ENCODE results near the gene TBC1D30. TPM values are rescaled to one million over a fixed set of nuclear protein-coding genes. Genes with fewer than 3 reads are reported as not detected.

TBC1D30 gene
- total RNA-seq, 1 experiment from 2014 or later, result 10.8 TPM

DNA sequence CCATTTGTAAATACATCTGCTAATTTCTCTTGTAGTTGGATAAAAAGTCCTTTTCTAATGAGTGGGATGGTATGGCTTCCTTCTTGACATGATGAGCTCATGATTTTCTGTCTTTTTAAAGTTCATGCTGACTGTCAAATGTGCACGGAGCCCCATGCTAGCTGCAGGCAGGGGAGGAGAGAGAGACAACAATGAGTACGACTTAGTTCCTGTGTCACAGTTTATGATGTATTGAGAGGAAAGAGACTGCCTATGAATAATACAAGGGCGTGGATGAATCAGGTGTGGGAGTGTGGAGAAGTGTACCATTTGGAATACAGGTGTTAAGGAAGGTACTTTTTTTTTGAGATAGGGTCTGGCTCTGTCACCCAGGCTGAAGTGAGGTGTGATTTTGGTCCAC is 10.7 kb upstream of the TBC1D30 start:
- H3K27ac Mint-ChIP-seq (ENCODE audit: unreplicated experiment), result no peak overlapping the region
- POLR2A ChIA-PET, result no interaction called here

DNA sequence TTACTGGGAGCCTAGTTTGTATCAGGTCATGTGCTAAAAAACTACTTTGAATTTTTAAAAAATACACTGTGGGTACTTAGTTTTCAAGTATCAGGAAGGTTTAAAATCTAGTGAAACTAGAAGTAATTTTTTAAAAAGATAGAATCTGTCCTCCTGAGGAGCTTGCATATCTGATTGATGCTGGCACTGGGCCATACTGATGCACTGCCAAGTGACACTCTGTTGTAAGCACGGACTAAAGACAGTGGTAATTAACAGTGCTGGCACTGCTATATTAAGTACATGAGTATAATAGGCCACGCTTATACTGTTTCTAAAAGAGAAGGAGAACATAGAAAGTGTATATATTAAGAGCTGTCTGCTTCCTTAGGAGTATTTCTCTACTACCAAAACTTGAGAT is 10.0 kb upstream of the TBC1D30 start:
- DNase-seq, result no peak
- POLR2A ChIA-PET, result no interaction called here
- Histone ChIP-seq H3K4me1 (peaks cover 42% of the 10 kb centered on the region), H3K9me3 (no peaks in the 10 kb centered on the region), H3K4me3 (ENCODE audit: low read depth, low read length) (no peak overlapping the region), H3K36me3 (ENCODE audit: control insufficient read depth, insufficient read depth, low read length) (no peaks in the 10 kb centered on the region), H3K27me3 (replicated peaks; ENCODE audit: control insufficient read depth, insufficient read depth, low read length) (no peaks in the 10 kb centered on the region)
- BruUV-seq (replicated peaks), result no TSS peak
- CTCF ChIA-PET, result no interaction called here
- no peaks in the 10 kb centered on the region for H3K9me3 Mint-ChIP-seq (ENCODE audit: unreplicated experiment)
- peaks cover 19% of the 10 kb centered on the region for H3K4me1 Mint-ChIP-seq (ENCODE audit: low read depth, unreplicated experiment)
- H3K36me3 Mint-ChIP-seq (ENCODE audit: insufficient read depth, unreplicated experiment), result no peaks in the 10 kb centered on the region
- intact Hi-C loops (cut with micrococcal nuclease; ENCODE audit: unreplicated experiment), result no loop called here
- H3K4me3 Mint-ChIP-seq (ENCODE audit: unreplicated experiment), result no peak overlapping the region
- no peaks in the 10 kb centered on the region for H3K27me3 Mint-ChIP-seq (ENCODE audit: insufficient read depth, unreplicated experiment)
- TF ChIP-seq, protein P1, sequence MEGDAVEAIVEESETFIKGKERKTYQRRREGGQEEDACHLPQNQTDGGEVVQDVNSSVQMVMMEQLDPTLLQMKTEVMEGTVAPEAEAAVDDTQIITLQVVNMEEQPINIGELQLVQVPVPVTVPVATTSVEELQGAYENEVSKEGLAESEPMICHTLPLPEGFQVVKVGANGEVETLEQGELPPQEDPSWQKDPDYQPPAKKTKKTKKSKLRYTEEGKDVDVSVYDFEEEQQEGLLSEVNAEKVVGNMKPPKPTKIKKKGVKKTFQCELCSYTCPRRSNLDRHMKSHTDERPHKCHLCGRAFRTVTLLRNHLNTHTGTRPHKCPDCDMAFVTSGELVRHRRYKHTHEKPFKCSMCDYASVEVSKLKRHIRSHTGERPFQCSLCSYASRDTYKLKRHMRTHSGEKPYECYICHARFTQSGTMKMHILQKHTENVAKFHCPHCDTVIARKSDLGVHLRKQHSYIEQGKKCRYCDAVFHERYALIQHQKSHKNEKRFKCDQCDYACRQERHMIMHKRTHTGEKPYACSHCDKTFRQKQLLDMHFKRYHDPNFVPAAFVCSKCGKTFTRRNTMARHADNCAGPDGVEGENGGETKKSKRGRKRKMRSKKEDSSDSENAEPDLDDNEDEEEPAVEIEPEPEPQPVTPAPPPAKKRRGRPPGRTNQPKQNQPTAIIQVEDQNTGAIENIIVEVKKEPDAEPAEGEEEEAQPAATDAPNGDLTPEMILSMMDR (IDR thresholded peaks at IDR 0.05; ENCODE audit: insufficient read depth in 1 of 2, low read depth in 1 of 2, low read length in 1 of 2, severe bottlenecking in 1 of 2, unreplicated experiment in 1 of 2), result no peak
- H3K27ac Mint-ChIP-seq (ENCODE audit: unreplicated experiment), result no peak overlapping the region

More for the DNA sequence above, 10.7 kb upstream of the TBC1D30 start:
- H3K36me3 Mint-ChIP-seq (ENCODE audit: insufficient read depth, unreplicated experiment), result no peaks in the 10 kb centered on the region
- no peak for DNase-seq
- peaks cover 19% of the 10 kb centered on the region for H3K4me1 Mint-ChIP-seq (ENCODE audit: low read depth, unreplicated experiment)
- CTCF ChIA-PET, result no interaction called here
- TF ChIP-seq, protein P1 (IDR thresholded peaks at IDR 0.05; ENCODE audit: insufficient read depth in 1 of 2, low read depth in 1 of 2, low read length in 1 of 2, severe bottlenecking in 1 of 2, unreplicated experiment in 1 of 2), result no peak
- no peaks in the 10 kb centered on the region for H3K9me3 Mint-ChIP-seq (ENCODE audit: unreplicated experiment)
- no TSS peak for BruUV-seq (replicated peaks)
- Histone ChIP-seq H3K27me3 (replicated peaks; ENCODE audit: control insufficient read depth, insufficient read depth, low read length) (no peaks in the 10 kb centered on the region), H3K36me3 (ENCODE audit: control insufficient read depth, insufficient read depth, low read length) (no peaks in the 10 kb centered on the region), H3K4me3 (ENCODE audit: low read depth, low read length) (no peak overlapping the region), H3K9me3 (no peaks in the 10 kb centered on the region), H3K4me1 (peaks cover 38% of the 10 kb centered on the region)
- intact Hi-C loops (cut with micrococcal nuclease; ENCODE audit: unreplicated experiment), result no loop called here
- H3K4me3 Mint-ChIP-seq (ENCODE audit: unreplicated experiment), result no peak overlapping the region
- no peaks in the 10 kb centered on the region for H3K27me3 Mint-ChIP-seq (ENCODE audit: insufficient read depth, unreplicated experiment)

DNA sequence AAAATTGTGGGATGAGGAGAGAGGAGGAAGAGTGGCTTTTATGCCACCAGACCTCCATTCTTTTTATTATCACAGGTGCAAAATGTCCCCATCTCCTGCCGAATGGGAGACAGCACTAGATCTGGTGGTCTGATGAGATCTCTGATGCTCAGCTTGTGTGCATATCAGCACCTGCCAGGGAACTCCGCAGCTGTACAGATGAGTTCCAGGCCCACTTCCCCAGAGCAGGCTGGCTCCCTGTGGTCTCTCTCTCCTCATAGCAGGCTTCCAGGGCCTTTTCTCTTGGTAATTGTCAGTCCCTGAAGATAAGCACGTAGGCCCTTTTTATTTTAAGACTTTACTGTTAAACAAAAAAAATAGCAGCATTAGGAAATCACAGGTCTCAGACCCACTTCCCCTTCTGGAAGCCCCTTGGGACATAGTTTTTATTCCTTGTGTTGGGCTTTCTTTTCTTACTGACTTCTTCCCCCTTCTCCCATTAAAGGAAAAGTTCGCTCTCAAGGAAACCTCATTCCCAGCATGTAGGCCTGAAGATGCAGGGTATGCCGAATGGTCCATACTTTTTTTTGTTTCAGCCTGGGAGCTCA is 4.5 kb upstream of the TBC1D30 start:
- no peaks in the 10 kb centered on the region for H3K4me1 Mint-ChIP-seq (ENCODE audit: low read depth, unreplicated experiment)
- H3K27me3 Mint-ChIP-seq (ENCODE audit: insufficient read depth, unreplicated experiment), result no peaks in the 10 kb centered on the region
- Histone ChIP-seq H3K27me3 (replicated peaks; ENCODE audit: control insufficient read depth, insufficient read depth, low read length) (no peaks in the 10 kb centered on the region), H3K9me3 (no peaks in the 10 kb centered on the region), H3K4me1 (peaks cover 19% of the 10 kb centered on the region), H3K36me3 (ENCODE audit: control insufficient read depth, insufficient read depth, low read length) (no peaks in the 10 kb centered on the region), H3K4me3 (ENCODE audit: low read depth, low read length) (no peak overlapping the region)
- POLR2A ChIA-PET, result no interaction called here
- H3K27ac Mint-ChIP-seq (ENCODE audit: unreplicated experiment), result no peak overlapping the region
- intact Hi-C loops (cut with micrococcal nuclease; ENCODE audit: unreplicated experiment), result no loop called here
- BruUV-seq (replicated peaks), result no TSS peak
- H3K36me3 Mint-ChIP-seq (ENCODE audit: insufficient read depth, unreplicated experiment), result peaks cover 3% of the 10 kb centered on the region
- H3K9me3 Mint-ChIP-seq (ENCODE audit: unreplicated experiment), result no peaks in the 10 kb centered on the region
- H3K4me3 Mint-ChIP-seq (ENCODE audit: unreplicated experiment), result no peak overlapping the region
- CTCF ChIA-PET, result no interaction called here
- DNase-seq, result no peak
- TF ChIP-seq, protein P1 (IDR thresholded peaks at IDR 0.05; ENCODE audit: insufficient read depth in 1 of 2, low read depth in 1 of 2, low read length in 1 of 2, severe bottlenecking in 1 of 2, unreplicated experiment in 1 of 2), result no peak

Measured in Caco-2 (cell line).